K562 (cell line): ENCODE measurements around the gene SRPK3. TPM values are rescaled to one million over a fixed set of nuclear protein-coding genes. Genes with fewer than 3 reads are reported as not detected.

Experiments used
- ETV6 ChIP-seq, 3 experiments: fragments of 150-350 bp in 1 of 3; sonication (generic) in 1 of 3; formaldehyde crosslinking in 1 of 3; IDR thresholded peaks; 2 replicates each; pipeline versions ENCODE4 v1.6.1 to v1.8.0; 2014 to 2022; ENCODE audit warnings: borderline replicate concordance in 2 of 3, low read depth in 2 of 3, antibody characterized with exemption in 1 of 3, low read length in 1 of 3, mild to moderate bottlenecking in 1 of 3, missing genetic modification reagents in 1 of 3
- GTF2E2 ChIP-seq: fragments of 200-800 bp; sonication (Bioruptor generic); IDR thresholded peaks from 2 replicates; pipeline ENCODE4 v1.6.1; 2016; ENCODE audit warnings: missing genetic modification characterization, missing compliant biosample characterization
- MAFG ChIP-seq: fragments of 450-650 bp; conservative IDR thresholded peaks from 2 replicates; pipeline ENCODE4 v1.6.1; 2016; ENCODE audit warnings: missing genetic modification characterization, missing compliant biosample characterization
- NONO ChIP-seq, 2 experiments: fragments of 200-400 bp in 1 of 2; fragments of 450-650 bp in 1 of 2; formaldehyde crosslinking in 1 of 2; IDR thresholded peaks; 2 replicates each; pipeline ENCODE4 v1.6.1; 2017; ENCODE audit warnings: low read depth in 2 of 2, mild to moderate bottlenecking in 2 of 2, moderate library complexity in 2 of 2, low read length in 1 of 2
- POLR3G ChIP-seq: IDR thresholded peaks from 2 replicates; pipeline ENCODE4 v1.6.1; 2011; ENCODE audit not compliant: insufficient read length, insufficient replicate concordance; ENCODE audit errors: extremely low read depth
- RBM22 ChIP-seq: fragments of 200-400 bp; formaldehyde crosslinking; IDR thresholded peaks from 2 replicates; pipeline ENCODE4 v1.6.1; 2018; ENCODE audit warnings: low read length, low read depth; ENCODE audit not compliant: poor library complexity, severe bottlenecking
- RBM25 ChIP-seq: fragments of 200-400 bp; formaldehyde crosslinking; IDR thresholded peaks from 2 replicates; pipeline ENCODE4 v1.6.1; 2018; ENCODE audit warnings: low read length, low read depth, moderate library complexity; ENCODE audit not compliant: severe bottlenecking
- SAFB ChIP-seq: fragments of 200-400 bp; formaldehyde crosslinking; IDR thresholded peaks from 2 replicates; pipeline ENCODE4 v1.6.1; 2017; ENCODE audit warnings: low read depth, low read length, borderline replicate concordance
- ZNF830 ChIP-seq: fragments of 250-450 bp; sonication (Bioruptor Pico); IDR thresholded peaks from 2 replicates; pipeline ENCODE4 v1.5.0; 2021; ENCODE audit warnings: mild to moderate bottlenecking
- polyA plus RNA-seq, 8 experiments: library from polyadenylated mRNA; depleted of rRNA in 4 of 8; stranded (reverse) in 5 of 8; unstranded in 3 of 8; fragments of >200 nt; fragmentation: Nextera tagmentation in 2 of 8; fragmentation: Illumina TruSeq in 1 of 8; extraction: Ambion mirVana in 2 of 8; extraction: Trizol in 1 of 8; gene quantifications; 2 replicates each; pipeline versions ENCODE4 v1.2.1 to v1.2.3, GENCODE V29; 2011 to 2014; ENCODE audit warnings: inconsistent platforms in 1 of 8, missing spikeins in 1 of 8
- total RNA-seq, 7 experiments: library from RNA; depleted of rRNA in 6 of 7; stranded (reverse); fragments of >200 nt in 6 of 7; fragmentation: Illumina TruSeq in 2 of 7; extraction: Trizol in 2 of 7; gene quantifications; 2 replicates each; pipeline versions ENCODE4 v1.2.1 to v1.2.3, GENCODE V29; 2011 to 2021; ENCODE audit warnings: low replicate concordance in 1 of 7
- TF ChIP-seq, protein P1 (sequence below): fragments of 450-650 bp; IDR thresholded peaks from 2 replicates; pipeline ENCODE4 v1.6.1; 2016; ENCODE audit warnings: mild to moderate bottlenecking, moderate library complexity
- TF ChIP-seq, protein P2 (sequence below): fragments of 450-650 bp; IDR thresholded peaks from 2 replicates; pipeline ENCODE4 v1.7.0; 2016; ENCODE audit warnings: borderline replicate concordance
- TF ChIP-seq, protein P3 (sequence below): fragments of 450-650 bp; IDR thresholded peaks from 2 replicates; pipeline ENCODE4 v1.6.1; 2016; ENCODE audit warnings: missing biosample characterization, missing genetic modification characterization

Gene SRPK3
- total and polyA plus RNA-seq, 9 of the 15 experiments (the other 6 are each of a cell fraction or from before 2014, with no cell fraction given): 0.01 to 0.09 (median 0.04) TPM; not detected in 2

DNA sequence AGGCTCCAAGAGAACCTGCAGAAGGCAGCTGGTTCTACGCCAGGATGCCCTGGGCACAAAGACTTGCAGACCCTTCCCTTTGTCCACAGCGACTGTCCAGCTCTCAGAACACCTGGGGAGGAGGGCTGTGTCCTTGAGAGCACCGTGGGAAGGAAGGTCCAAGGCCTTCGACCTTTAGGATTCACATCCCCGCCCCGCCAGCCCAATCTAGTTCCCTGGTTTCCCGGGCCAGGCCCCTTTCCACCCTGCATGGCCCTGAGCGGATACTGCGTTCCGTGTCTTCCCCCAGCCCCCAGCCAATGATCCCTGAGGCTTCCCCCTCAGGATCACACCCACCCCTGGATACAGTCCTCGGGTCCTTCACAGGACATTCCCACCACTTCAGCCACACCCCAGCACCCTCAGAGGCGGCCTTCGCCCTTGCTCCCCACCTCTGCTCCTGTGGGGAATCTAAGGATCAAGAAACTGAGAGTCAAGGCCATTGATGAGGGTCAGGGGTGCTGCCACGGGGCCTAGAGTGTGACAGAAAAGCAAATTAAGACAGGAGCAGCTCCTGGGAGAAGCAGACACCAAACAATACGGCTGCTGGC lies 47.1 kb upstream of the SRPK3 start (continued):
- TF ChIP-seq, protein P1, sequence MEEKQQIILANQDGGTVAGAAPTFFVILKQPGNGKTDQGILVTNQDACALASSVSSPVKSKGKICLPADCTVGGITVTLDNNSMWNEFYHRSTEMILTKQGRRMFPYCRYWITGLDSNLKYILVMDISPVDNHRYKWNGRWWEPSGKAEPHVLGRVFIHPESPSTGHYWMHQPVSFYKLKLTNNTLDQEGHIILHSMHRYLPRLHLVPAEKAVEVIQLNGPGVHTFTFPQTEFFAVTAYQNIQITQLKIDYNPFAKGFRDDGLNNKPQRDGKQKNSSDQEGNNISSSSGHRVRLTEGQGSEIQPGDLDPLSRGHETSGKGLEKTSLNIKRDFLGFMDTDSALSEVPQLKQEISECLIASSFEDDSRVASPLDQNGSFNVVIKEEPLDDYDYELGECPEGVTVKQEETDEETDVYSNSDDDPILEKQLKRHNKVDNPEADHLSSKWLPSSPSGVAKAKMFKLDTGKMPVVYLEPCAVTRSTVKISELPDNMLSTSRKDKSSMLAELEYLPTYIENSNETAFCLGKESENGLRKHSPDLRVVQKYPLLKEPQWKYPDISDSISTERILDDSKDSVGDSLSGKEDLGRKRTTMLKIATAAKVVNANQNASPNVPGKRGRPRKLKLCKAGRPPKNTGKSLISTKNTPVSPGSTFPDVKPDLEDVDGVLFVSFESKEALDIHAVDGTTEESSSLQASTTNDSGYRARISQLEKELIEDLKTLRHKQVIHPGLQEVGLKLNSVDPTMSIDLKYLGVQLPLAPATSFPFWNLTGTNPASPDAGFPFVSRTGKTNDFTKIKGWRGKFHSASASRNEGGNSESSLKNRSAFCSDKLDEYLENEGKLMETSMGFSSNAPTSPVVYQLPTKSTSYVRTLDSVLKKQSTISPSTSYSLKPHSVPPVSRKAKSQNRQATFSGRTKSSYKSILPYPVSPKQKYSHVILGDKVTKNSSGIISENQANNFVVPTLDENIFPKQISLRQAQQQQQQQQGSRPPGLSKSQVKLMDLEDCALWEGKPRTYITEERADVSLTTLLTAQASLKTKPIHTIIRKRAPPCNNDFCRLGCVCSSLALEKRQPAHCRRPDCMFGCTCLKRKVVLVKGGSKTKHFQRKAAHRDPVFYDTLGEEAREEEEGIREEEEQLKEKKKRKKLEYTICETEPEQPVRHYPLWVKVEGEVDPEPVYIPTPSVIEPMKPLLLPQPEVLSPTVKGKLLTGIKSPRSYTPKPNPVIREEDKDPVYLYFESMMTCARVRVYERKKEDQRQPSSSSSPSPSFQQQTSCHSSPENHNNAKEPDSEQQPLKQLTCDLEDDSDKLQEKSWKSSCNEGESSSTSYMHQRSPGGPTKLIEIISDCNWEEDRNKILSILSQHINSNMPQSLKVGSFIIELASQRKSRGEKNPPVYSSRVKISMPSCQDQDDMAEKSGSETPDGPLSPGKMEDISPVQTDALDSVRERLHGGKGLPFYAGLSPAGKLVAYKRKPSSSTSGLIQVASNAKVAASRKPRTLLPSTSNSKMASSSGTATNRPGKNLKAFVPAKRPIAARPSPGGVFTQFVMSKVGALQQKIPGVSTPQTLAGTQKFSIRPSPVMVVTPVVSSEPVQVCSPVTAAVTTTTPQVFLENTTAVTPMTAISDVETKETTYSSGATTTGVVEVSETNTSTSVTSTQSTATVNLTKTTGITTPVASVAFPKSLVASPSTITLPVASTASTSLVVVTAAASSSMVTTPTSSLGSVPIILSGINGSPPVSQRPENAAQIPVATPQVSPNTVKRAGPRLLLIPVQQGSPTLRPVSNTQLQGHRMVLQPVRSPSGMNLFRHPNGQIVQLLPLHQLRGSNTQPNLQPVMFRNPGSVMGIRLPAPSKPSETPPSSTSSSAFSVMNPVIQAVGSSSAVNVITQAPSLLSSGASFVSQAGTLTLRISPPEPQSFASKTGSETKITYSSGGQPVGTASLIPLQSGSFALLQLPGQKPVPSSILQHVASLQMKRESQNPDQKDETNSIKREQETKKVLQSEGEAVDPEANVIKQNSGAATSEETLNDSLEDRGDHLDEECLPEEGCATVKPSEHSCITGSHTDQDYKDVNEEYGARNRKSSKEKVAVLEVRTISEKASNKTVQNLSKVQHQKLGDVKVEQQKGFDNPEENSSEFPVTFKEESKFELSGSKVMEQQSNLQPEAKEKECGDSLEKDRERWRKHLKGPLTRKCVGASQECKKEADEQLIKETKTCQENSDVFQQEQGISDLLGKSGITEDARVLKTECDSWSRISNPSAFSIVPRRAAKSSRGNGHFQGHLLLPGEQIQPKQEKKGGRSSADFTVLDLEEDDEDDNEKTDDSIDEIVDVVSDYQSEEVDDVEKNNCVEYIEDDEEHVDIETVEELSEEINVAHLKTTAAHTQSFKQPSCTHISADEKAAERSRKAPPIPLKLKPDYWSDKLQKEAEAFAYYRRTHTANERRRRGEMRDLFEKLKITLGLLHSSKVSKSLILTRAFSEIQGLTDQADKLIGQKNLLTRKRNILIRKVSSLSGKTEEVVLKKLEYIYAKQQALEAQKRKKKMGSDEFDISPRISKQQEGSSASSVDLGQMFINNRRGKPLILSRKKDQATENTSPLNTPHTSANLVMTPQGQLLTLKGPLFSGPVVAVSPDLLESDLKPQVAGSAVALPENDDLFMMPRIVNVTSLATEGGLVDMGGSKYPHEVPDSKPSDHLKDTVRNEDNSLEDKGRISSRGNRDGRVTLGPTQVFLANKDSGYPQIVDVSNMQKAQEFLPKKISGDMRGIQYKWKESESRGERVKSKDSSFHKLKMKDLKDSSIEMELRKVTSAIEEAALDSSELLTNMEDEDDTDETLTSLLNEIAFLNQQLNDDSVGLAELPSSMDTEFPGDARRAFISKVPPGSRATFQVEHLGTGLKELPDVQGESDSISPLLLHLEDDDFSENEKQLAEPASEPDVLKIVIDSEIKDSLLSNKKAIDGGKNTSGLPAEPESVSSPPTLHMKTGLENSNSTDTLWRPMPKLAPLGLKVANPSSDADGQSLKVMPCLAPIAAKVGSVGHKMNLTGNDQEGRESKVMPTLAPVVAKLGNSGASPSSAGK: no peak
- TF ChIP-seq, protein P2, sequence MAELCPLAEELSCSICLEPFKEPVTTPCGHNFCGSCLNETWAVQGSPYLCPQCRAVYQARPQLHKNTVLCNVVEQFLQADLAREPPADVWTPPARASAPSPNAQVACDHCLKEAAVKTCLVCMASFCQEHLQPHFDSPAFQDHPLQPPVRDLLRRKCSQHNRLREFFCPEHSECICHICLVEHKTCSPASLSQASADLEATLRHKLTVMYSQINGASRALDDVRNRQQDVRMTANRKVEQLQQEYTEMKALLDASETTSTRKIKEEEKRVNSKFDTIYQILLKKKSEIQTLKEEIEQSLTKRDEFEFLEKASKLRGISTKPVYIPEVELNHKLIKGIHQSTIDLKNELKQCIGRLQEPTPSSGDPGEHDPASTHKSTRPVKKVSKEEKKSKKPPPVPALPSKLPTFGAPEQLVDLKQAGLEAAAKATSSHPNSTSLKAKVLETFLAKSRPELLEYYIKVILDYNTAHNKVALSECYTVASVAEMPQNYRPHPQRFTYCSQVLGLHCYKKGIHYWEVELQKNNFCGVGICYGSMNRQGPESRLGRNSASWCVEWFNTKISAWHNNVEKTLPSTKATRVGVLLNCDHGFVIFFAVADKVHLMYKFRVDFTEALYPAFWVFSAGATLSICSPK: no peak
- TF ChIP-seq POLR3G (no peak), SAFB (no peak), RBM22 (no peak), GTF2E2 (tag) (no peak), ETV6 (IDR thresholded peaks at IDR 0.05; ENCODE audit: borderline replicate concordance in 1 of 2, low read depth in 2 of 2, low read length in 1 of 2) (no peak), ETV6 (CRISPR knock-in tag; IDR thresholded peaks at IDR 0.05; ENCODE audit: borderline replicate concordance) (no peak), MAFG (tag) (no peak), ZNF830 (CRISPR knock-in tag) (no peak), RBM25 (no peak), NONO (IDR thresholded peaks at IDR 0.05; ENCODE audit: low read depth in 2 of 2, low read length in 1 of 2) (no peak)
- TF ChIP-seq, protein P3, sequence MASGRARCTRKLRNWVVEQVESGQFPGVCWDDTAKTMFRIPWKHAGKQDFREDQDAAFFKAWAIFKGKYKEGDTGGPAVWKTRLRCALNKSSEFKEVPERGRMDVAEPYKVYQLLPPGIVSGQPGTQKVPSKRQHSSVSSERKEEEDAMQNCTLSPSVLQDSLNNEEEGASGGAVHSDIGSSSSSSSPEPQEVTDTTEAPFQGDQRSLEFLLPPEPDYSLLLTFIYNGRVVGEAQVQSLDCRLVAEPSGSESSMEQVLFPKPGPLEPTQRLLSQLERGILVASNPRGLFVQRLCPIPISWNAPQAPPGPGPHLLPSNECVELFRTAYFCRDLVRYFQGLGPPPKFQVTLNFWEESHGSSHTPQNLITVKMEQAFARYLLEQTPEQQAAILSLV (tag): no peak
